Measurements from ENCODE around the gene SNU13. TPM values are rescaled to one million over a fixed set of nuclear protein-coding genes. Genes with fewer than 3 reads are reported as not detected.

Gene SNU13
- total RNA-seq, result 84.8 and 96.7 TPM in 2 replicates

DNA sequence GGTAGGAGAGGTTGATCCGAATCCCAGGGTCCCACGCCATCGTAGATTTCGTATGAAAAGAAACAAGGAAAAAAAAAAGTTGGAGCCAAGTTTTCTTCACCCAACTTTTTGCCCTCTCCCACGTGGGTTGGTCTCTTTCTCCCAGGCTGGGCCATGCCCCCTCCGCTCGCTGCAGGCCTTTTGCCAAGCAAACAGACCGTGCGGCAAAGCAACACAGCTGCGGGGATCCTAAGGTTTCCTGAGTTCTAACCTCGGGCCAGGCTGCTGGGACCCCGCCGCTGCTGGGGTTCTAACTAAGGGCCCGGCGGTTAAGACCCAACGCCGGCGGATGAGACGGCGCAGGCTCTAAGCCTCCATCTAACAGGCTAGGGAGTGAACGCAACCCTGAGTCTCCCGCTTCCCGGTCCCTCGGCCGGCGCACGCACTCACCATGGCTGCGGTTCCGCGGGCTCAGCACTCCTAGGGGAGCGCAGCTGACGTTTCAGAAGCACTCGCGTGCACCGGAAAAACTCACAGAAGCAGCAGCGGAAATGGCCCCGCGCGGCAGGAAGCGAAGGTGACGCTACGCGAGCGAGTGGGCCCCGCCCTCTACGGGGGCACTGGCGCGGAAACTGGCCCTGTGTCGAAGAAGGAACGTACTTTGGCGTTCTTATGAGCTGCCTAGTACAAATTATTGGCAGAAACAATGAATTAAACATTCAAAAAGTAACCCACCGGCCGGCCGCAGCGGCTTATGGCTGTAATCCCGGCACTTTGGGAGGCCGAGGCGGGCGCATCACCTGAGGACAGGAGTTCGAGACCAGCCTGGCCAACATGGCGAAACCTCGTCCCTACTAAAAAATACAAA lies at the start of gene SNU13:
Gene SNU13 (minus strand): TSS at position 503 of the 847 bp plus-strand sequence. CDS start 71 bp downstream, at position 432.

DNA sequence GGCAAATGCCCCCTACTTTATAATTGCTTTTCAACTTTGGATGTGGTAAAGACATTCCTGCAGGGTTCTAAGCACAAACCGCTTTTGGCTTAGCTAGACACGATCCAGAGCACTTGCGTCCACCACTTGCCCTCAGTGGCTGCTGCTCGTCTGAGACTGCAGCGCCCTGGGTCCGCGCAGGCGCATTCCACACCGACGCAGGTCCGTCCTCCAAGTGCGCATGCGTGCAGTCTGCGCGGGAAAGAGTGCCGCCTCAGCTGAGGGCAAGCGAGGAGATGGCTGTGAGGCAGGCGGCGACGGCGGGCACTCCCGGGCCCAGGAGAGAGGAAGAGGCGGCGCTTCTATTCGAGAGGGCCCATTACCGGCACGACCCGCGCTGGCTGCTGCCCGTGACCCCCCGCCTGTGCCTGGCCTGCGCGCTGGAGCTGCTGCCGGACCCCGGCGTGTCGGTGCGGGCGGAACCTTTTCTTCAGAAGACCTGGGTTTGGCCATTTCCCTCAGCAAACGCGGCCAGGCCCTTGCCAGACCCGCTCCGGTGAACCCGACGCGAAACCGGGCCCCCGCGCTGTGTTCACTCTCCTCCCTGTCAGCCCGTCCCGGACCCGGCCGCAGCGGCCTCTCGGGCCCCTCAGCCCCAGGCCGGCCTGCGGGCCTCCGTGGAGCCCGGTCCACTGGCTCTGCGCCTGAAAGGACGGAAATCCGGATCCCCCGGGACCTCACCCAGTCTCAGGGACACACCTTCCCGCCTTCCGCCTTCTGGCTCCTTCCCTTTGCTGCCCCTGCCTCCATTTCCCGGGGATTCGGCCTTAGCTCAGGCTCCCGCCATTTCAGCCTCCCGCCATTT lies 10.8 kb upstream of the SNU13 start, which contains the start of gene MEI1:
Gene MEI1 (plus strand): TSS at position 240 of the 844 bp plus-strand sequence. CDS start 36 bp downstream, at position 276.

Other genes starting within 250 kb of the SNU13 start
- gene TOB2, start 242.1 kb downstream of the SNU13 start, total RNA-seq, result 8.4 and 15.8 TPM in 2 replicates
- 117 and 128 TPM in 2 replicates for gene PHF5A, start 220.2 kb downstream of the SNU13 start, total RNA-seq
- 53.8 and 73.7 TPM in 2 replicates for gene ACO2, start 219.8 kb downstream of the SNU13 start, total RNA-seq
- 14.3 and 25.5 TPM in 2 replicates for gene POLR3H, start 144.4 kb downstream of the SNU13 start, total RNA-seq
- 0.15 TPM in 1 of 2 replicates, not detected in the other for gene CSDC2, start 127.9 kb downstream of the SNU13 start, total RNA-seq
- 4.0 and 6.5 TPM in 2 replicates for gene PMM1, start 99.0 kb downstream of the SNU13 start, total RNA-seq
- gene DESI1, start 67.8 kb downstream of the SNU13 start, total RNA-seq, result 17.6 and 21.4 TPM in 2 replicates
- 416 and 478 TPM in 2 replicates for gene XRCC6, start 67.6 kb downstream of the SNU13 start, total RNA-seq
- gene MEI1, start 10.6 kb upstream of the SNU13 start, total RNA-seq, result 1.1 and 1.3 TPM in 2 replicates
- gene CCDC134, start 111.8 kb upstream of the SNU13 start, total RNA-seq, result 5.2 and 8.4 TPM in 2 replicates
- gene SREBF2, start 144.2 kb upstream of the SNU13 start, total RNA-seq, result 39.5 and 40.0 TPM in 2 replicates
- not detected in 2 replicates for gene SHISA8, start 226.2 kb upstream of the SNU13 start, total RNA-seq
- 0.15 TPM in 1 of 2 replicates, not detected in the other for gene TNFRSF13C, start 237.9 kb upstream of the SNU13 start, total RNA-seq

Data from epithelial cell of umbilical artery (primary cell).